HepG2 (cell line): ENCODE results near the gene SULT6B1. TPM values are rescaled to one million over a fixed set of nuclear protein-coding genes. Genes with fewer than 3 reads are reported as not detected.

ENCODE experiments used
- BHLHE40 ChIP-seq: IDR thresholded peaks from 2 replicates; pipeline ENCODE4 v1.6.1; 2011; ENCODE audit warnings: low read length, improper control_type of control experiment
- FLYWCH1 ChIP-seq: sonication (generic); formaldehyde crosslinking; IDR thresholded peaks from 2 replicates; pipeline ENCODE4 v1.8.1; 2023; ENCODE audit warnings: mild to moderate bottlenecking, missing genetic modification reagents
- HNF4G ChIP-seq, 2 experiments: sonication (generic) in 1 of 2; formaldehyde crosslinking in 1 of 2; IDR thresholded peaks; 2 replicates each; pipeline versions ENCODE4 v1.4.0 to v1.6.1; 2011 to 2020; ENCODE audit warnings: borderline replicate concordance in 2 of 2, low read depth in 2 of 2, mild to moderate bottlenecking in 2 of 2, low read length in 1 of 2, missing genetic modification reagents in 1 of 2, moderate library complexity in 1 of 2
- KLF13 ChIP-seq: sonication (generic); formaldehyde crosslinking; IDR thresholded peaks from 2 replicates; pipeline ENCODE4 v1.4.0; 2020; ENCODE audit warnings: mild to moderate bottlenecking, missing genetic modification reagents
- NFKBIZ ChIP-seq: IDR thresholded peaks from 2 replicates; pipeline ENCODE4 v1.6.1; 2018; ENCODE audit warnings: missing genetic modification reagents, missing compliant biosample characterization
- TSC22D2 ChIP-seq: sonication (generic); formaldehyde crosslinking; IDR thresholded peaks from 2 replicates; pipeline ENCODE4 v1.5.1; 2020; ENCODE audit warnings: missing genetic modification reagents, mild to moderate bottlenecking, borderline replicate concordance
- ZFY ChIP-seq: sonication (generic); formaldehyde crosslinking; IDR thresholded peaks from 2 replicates; pipeline ENCODE4 v1.4.0; 2020; ENCODE audit warnings: missing genetic modification reagents
- ZNF329 ChIP-seq: sonication (generic); formaldehyde crosslinking; IDR thresholded peaks from 2 replicates; pipeline ENCODE4 v1.9.0; 2021; ENCODE audit warnings: low read depth, mild to moderate bottlenecking, missing genetic modification reagents
- ZNF33A ChIP-seq: sonication (generic); formaldehyde crosslinking; IDR thresholded peaks from 2 replicates; pipeline ENCODE4 v1.5.1; 2020; ENCODE audit warnings: missing genetic modification reagents, mild to moderate bottlenecking, moderate library complexity, borderline replicate concordance
- ZNF558 ChIP-seq: sonication (generic); formaldehyde crosslinking; IDR thresholded peaks from 2 replicates; pipeline ENCODE4 v1.9.0; 2022; ENCODE audit warnings: mild to moderate bottlenecking, missing genetic modification reagents, borderline replicate concordance
- ZSCAN31 ChIP-seq: sonication (generic); formaldehyde crosslinking; IDR thresholded peaks from 2 replicates; pipeline ENCODE4 v1.5.0; 2020; ENCODE audit warnings: low read depth, mild to moderate bottlenecking, missing genetic modification reagents
- polyA plus RNA-seq, 8 experiments: library from polyadenylated mRNA; depleted of rRNA in 3 of 8; stranded (reverse) in 7 of 8; unstranded in 1 of 8; fragments of >200 nt; fragmentation: Illumina TruSeq in 4 of 8; extraction: Trizol in 4 of 8; gene quantifications; 2 replicates each; pipeline versions ENCODE4 v1.2.1 to v1.2.3, GENCODE V29; 2011 to 2016; ENCODE audit warnings: low read depth in 4 of 8, missing spikeins in 1 of 8, mixed read lengths in 1 of 8; ENCODE audit not compliant: insufficient read depth in 1 of 8
- total RNA-seq, 5 experiments: library from RNA; depleted of rRNA; stranded (reverse); fragments of >200 nt; fragmentation: Illumina TruSeq; extraction: Trizol; gene quantifications; 2 replicates each; pipeline ENCODE4 v1.2.3, GENCODE V29; 2016; ENCODE audit warnings: low read depth in 1 of 5
- TF ChIP-seq, protein P1 (sequence below): sonication (generic); formaldehyde crosslinking; IDR thresholded peaks from 2 replicates; pipeline ENCODE4 v1.9.0; 2021; ENCODE audit warnings: missing genetic modification reagents, borderline replicate concordance
- TF ChIP-seq, protein P2 (sequence below): sonication (generic); formaldehyde crosslinking; IDR thresholded peaks from 2 replicates; pipeline ENCODE4 v1.9.0; 2021; ENCODE audit warnings: missing genetic modification reagents, mild to moderate bottlenecking, borderline replicate concordance
- TF ChIP-seq, protein P3 (sequence below): sonication (generic); formaldehyde crosslinking; IDR thresholded peaks from 2 replicates; pipeline ENCODE4 v1.4.0; 2020; ENCODE audit warnings: missing genetic modification reagents, borderline replicate concordance
- TF ChIP-seq, protein P4 (sequence below): sonication (generic); formaldehyde crosslinking; IDR thresholded peaks from 2 replicates; pipeline ENCODE4 v1.5.0; 2020; ENCODE audit warnings: missing genetic modification reagents
- TF ChIP-seq, protein P5 (sequence below): sonication (generic); formaldehyde crosslinking; IDR thresholded peaks from 2 replicates; pipeline ENCODE4 v1.4.0; 2020; ENCODE audit warnings: missing genetic modification reagents

Gene SULT6B1
- total and polyA plus RNA-seq, 2 of the 13 experiments (the other 11 are each of a cell fraction or from before 2014, with no cell fraction given), result not detected

DNA sequence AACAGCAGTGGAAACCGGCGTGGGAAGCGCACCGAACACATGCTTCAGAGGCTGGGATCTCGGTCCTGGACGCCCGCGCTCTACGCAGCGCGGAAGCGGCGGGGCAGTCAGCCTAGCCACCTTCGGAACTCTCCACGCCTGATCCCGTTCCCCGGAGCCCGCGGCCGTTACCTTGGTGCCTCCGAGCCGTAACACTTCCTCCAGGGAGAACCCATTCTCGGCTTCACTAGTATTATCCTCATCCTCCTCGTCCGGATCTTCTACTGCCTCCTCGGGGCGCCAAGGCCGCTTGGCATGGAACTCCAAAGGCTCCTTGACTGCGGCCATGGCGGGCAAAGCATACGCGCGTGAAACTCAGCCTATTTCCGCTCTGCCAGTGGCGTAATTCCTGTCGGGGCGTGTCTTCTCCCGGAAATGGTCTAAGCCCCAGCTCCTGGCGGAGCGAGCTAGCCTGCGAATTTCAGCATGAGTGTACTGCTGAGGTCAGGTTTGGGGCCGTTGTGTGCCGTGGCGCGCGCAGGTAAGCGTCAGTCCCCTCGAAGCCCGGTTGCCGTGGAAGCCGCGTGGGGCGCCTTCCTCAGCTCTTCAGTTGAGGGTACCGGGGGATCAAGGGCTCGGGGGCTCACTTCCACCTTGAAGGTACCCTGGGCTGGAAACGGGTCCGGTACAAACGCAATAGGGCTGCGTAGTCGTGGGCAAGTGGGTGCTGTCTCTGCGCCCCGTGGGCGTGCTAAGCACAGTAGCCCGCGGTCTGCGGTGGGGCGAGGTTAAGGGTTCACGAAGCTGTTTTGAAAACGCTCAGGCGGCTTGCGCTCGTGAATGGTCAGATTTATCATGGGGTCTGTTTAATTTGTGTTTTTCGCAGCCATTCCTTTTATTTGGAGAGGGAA is 43.0 kb upstream of the SULT6B1 start, which contains the start of the genes CEBPZ and NDUFAF7 (continued):
- TF ChIP-seq KLF13 (CRISPR knock-in tag) (peak; percentile 24; the same call in 1 of the 2 replicates), NFKBIZ (CRISPR knock-in tag) (peak; percentile 72), TSC22D2 (CRISPR knock-in tag) (peak; percentile 54; the same call in 1 of the 2 replicates), BHLHE40 (peak; percentile 5; the same call in 1 of the 2 replicates), ZNF329 (CRISPR knock-in tag) (peak; percentile 74), ZNF558 (CRISPR knock-in tag) (peak; percentile 95), HNF4G (IDR thresholded peaks at IDR 0.05; ENCODE audit: borderline replicate concordance, low read depth, low read length) (no peak), HNF4G (CRISPR knock-in tag; IDR thresholded peaks at IDR 0.05; ENCODE audit: borderline replicate concordance, low read depth) (no peak; the same call in 1 of the 2 replicates), ZSCAN31 (CRISPR knock-in tag) (peak; percentile 96), ZFY (peak; percentile 67), ZNF33A (CRISPR knock-in tag) (peak; percentile 93; the same call in 1 of the 2 replicates), FLYWCH1 (CRISPR knock-in tag) (no peak)
- TF ChIP-seq, protein P1, sequence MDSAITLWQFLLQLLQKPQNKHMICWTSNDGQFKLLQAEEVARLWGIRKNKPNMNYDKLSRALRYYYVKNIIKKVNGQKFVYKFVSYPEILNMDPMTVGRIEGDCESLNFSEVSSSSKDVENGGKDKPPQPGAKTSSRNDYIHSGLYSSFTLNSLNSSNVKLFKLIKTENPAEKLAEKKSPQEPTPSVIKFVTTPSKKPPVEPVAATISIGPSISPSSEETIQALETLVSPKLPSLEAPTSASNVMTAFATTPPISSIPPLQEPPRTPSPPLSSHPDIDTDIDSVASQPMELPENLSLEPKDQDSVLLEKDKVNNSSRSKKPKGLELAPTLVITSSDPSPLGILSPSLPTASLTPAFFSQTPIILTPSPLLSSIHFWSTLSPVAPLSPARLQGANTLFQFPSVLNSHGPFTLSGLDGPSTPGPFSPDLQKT (CRISPR knock-in tag), result no peak
- TF ChIP-seq, protein P2, sequence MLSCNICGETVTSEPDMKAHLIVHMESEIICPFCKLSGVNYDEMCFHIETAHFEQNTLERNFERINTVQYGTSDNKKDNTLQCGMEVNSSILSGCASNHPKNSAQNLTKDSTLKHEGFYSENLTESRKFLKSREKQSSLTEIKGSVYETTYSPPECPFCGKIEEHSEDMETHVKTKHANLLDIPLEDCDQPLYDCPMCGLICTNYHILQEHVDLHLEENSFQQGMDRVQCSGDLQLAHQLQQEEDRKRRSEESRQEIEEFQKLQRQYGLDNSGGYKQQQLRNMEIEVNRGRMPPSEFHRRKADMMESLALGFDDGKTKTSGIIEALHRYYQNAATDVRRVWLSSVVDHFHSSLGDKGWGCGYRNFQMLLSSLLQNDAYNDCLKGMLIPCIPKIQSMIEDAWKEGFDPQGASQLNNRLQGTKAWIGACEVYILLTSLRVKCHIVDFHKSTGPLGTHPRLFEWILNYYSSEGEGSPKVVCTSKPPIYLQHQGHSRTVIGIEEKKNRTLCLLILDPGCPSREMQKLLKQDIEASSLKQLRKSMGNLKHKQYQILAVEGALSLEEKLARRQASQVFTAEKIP, result no peak
- TF ChIP-seq, protein P3, sequence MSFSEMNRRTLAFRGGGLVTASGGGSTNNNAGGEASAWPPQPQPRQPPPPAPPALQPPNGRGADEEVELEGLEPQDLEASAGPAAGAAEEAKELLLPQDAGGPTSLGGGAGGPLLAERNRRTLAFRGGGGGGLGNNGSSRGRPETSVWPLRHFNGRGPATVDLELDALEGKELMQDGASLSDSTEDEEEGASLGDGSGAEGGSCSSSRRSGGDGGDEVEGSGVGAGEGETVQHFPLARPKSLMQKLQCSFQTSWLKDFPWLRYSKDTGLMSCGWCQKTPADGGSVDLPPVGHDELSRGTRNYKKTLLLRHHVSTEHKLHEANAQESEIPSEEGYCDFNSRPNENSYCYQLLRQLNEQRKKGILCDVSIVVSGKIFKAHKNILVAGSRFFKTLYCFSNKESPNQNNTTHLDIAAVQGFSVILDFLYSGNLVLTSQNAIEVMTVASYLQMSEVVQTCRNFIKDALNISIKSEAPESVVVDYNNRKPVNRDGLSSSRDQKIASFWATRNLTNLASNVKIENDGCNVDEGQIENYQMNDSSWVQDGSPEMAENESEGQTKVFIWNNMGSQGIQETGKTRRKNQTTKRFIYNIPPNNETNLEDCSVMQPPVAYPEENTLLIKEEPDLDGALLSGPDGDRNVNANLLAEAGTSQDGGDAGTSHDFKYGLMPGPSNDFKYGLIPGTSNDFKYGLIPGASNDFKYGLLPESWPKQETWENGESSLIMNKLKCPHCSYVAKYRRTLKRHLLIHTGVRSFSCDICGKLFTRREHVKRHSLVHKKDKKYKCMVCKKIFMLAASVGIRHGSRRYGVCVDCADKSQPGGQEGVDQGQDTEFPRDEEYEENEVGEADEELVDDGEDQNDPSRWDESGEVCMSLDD (CRISPR knock-in tag), result 0 out of 2 replicates have a peak, but pooled peaks have one; percentile 73
- TF ChIP-seq, protein P4, sequence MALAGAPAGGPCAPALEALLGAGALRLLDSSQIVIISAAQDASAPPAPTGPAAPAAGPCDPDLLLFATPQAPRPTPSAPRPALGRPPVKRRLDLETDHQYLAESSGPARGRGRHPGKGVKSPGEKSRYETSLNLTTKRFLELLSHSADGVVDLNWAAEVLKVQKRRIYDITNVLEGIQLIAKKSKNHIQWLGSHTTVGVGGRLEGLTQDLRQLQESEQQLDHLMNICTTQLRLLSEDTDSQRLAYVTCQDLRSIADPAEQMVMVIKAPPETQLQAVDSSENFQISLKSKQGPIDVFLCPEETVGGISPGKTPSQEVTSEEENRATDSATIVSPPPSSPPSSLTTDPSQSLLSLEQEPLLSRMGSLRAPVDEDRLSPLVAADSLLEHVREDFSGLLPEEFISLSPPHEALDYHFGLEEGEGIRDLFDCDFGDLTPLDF (CRISPR knock-in tag), result peak; percentile 91
- TF ChIP-seq, protein P5, sequence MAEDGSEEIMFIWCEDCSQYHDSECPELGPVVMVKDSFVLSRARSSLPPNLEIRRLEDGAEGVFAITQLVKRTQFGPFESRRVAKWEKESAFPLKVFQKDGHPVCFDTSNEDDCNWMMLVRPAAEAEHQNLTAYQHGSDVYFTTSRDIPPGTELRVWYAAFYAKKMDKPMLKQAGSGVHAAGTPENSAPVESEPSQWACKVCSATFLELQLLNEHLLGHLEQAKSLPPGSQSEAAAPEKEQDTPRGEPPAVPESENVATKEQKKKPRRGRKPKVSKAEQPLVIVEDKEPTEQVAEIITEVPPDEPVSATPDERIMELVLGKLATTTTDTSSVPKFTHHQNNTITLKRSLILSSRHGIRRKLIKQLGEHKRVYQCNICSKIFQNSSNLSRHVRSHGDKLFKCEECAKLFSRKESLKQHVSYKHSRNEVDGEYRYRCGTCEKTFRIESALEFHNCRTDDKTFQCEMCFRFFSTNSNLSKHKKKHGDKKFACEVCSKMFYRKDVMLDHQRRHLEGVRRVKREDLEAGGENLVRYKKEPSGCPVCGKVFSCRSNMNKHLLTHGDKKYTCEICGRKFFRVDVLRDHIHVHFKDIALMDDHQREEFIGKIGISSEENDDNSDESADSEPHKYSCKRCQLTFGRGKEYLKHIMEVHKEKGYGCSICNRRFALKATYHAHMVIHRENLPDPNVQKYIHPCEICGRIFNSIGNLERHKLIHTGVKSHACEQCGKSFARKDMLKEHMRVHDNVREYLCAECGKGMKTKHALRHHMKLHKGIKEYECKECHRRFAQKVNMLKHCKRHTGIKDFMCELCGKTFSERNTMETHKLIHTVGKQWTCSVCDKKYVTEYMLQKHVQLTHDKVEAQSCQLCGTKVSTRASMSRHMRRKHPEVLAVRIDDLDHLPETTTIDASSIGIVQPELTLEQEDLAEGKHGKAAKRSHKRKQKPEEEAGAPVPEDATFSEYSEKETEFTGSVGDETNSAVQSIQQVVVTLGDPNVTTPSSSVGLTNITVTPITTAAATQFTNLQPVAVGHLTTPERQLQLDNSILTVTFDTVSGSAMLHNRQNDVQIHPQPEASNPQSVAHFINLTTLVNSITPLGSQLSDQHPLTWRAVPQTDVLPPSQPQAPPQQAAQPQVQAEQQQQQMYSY (CRISPR knock-in tag), result no peak
